ENCODE results near the gene DIAPH1. TPM values are rescaled to one million over a fixed set of nuclear protein-coding genes. Genes with fewer than 3 reads are reported as not detected.

Gene DIAPH1
- total RNA-seq, 4 donors from 2014 or later: 55.4 to 150 (median 91.4) TPM

GRCh38 chr5:141560151-141560550 lies 58.6 kb downstream of the DIAPH1 start:
- Histone ChIP-seq H3K4me3 (no peak overlapping the region), H3K27ac (peak overlapping the region; percentile 86 to 89 (median 88)), H3K9me3 (no peaks in the 10 kb centered on the region), H3K36me3 (no peaks in the 10 kb centered on the region), H3K4me1 (peaks cover 10 to 29% (median 16%) of the 10 kb centered on the region in 4 donors), H3K27me3 (no peaks in the 10 kb centered on the region)
- no peak for TF ChIP-seq POLR2A (IDR thresholded peaks at IDR 0.05)
- TF ChIP-seq, protein P1, sequence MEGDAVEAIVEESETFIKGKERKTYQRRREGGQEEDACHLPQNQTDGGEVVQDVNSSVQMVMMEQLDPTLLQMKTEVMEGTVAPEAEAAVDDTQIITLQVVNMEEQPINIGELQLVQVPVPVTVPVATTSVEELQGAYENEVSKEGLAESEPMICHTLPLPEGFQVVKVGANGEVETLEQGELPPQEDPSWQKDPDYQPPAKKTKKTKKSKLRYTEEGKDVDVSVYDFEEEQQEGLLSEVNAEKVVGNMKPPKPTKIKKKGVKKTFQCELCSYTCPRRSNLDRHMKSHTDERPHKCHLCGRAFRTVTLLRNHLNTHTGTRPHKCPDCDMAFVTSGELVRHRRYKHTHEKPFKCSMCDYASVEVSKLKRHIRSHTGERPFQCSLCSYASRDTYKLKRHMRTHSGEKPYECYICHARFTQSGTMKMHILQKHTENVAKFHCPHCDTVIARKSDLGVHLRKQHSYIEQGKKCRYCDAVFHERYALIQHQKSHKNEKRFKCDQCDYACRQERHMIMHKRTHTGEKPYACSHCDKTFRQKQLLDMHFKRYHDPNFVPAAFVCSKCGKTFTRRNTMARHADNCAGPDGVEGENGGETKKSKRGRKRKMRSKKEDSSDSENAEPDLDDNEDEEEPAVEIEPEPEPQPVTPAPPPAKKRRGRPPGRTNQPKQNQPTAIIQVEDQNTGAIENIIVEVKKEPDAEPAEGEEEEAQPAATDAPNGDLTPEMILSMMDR (IDR thresholded peaks at IDR 0.05): no peak
- TF ChIP-seq EP300 (IDR thresholded peaks at IDR 0.05; ENCODE audit: low read depth): no peak
- TF ChIP-seq POLR2AphosphoS5 (IDR thresholded peaks at IDR 0.05): no peak
- DNase-seq: no peak
- intact Hi-C loops (cut with DNase I; ENCODE audit: low total_unique reads) (loop anchor here (10.0 kb wide), 2 partner anchors 145 to 235 kb away; partner anchors contain the start of genes PCDHGA10, PCDHGB7 and TAF7), in situ Hi-C loops (cut with MboI; ENCODE audit: low pct_ligation_motif_present in 1 of 4, low pct_unique_long_range_greater_than_20kb in 1 of 4, low sequenced_read_pairs in 3 of 4) (loop anchor here (10.0 to 25.0 kb wide), 5 partner anchors 155 to 473 kb away; partner anchors contain the start of genes PCDHB12 (in 4 of the 4), PCDHB13 (in 4 of the 4), PCDHB14 (in 4 of the 4) and PCDHB2 (in 1 of the 4))

- Histone ChIP-seq H3K4me3 (no peak overlapping the region), H3K36me3 (no peaks in the 10 kb centered on the region), H3K9me3 (no peaks in the 10 kb centered on the region), H3K27ac (peak overlapping the region; percentile 86 to 89 (median 88)), H3K4me1 (peaks cover 10 to 28% (median 16%) of the 10 kb centered on the region in 4 donors), H3K27me3 (no peaks in the 10 kb centered on the region)
- DNase-seq: no peak
- in situ Hi-C loops (cut with MboI; ENCODE audit: low pct_ligation_motif_present in 1 of 4, low pct_unique_long_range_greater_than_20kb in 1 of 4, low sequenced_read_pairs in 3 of 4): loop anchor here (10.0 to 25.0 kb wide), 5 partner anchors 145 to 472 kb away; partner anchors contain the start of genes PCDHB12 (in 4 of the 4), PCDHB13 (in 4 of the 4), PCDHB14 (in 4 of the 4) and PCDHB2 (in 1 of the 4)
- TF ChIP-seq POLR2AphosphoS5 (IDR thresholded peaks at IDR 0.05) (no peak), EP300 (IDR thresholded peaks at IDR 0.05; ENCODE audit: low read depth) (no peak), POLR2A (IDR thresholded peaks at IDR 0.05) (no peak)
- TF ChIP-seq, protein P1 (IDR thresholded peaks at IDR 0.05): no peak
- intact Hi-C loops (cut with DNase I; ENCODE audit: low total_unique reads): no loop called here
Observed at GRCh38 chr5:141559461-141559860, 59.3 kb downstream of the DIAPH1 start.

DNA sequence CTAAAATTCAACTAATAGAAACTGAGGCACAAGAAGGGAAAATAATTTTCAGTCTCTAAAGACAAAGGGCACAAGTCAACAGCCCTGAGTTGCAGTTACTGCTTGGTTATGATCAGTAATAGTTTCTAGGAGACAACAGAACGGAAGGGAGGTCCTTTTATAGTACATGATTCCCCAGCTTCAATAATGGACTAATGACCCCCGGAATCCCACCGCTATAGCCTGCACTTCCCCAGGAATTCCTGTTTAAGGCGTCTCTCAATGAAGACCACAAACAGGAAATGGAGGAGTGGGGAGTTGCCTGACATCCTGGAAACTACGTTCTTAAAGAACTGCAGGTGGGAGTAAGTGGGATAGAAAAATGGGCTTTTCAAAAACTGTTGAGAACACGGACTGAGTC lies 60.6 kb downstream of the DIAPH1 start:
- Histone ChIP-seq H3K4me3 (no peak overlapping the region), H3K4me1 (peaks cover 10 to 26% (median 15%) of the 10 kb centered on the region in 4 donors), H3K9me3 (no peaks in the 10 kb centered on the region), H3K27me3 (no peaks in the 10 kb centered on the region), H3K36me3 (no peaks in the 10 kb centered on the region), H3K27ac (peak overlapping the region; percentile 86 to 89 (median 88))
- TF ChIP-seq POLR2AphosphoS5 (IDR thresholded peaks at IDR 0.05): no peak
- TF ChIP-seq, protein P1 (IDR thresholded peaks at IDR 0.05): peak in 2 of 5 experiments; percentile 7 to 14
- no peak for TF ChIP-seq POLR2A (IDR thresholded peaks at IDR 0.05)
- TF ChIP-seq EP300 (IDR thresholded peaks at IDR 0.05; ENCODE audit: low read depth): no peak
- in situ Hi-C loops (cut with MboI; ENCODE audit: low pct_ligation_motif_present in 1 of 4, low pct_unique_long_range_greater_than_20kb in 1 of 4, low sequenced_read_pairs in 3 of 4) (loop anchor here (10.0 to 25.0 kb wide), 5 partner anchors 143 to 471 kb away; partner anchors contain the start of genes PCDHB12 (in 4 of the 4), PCDHB13 (in 4 of the 4), PCDHB14 (in 4 of the 4) and PCDHB2 (in 1 of the 4)), intact Hi-C loops (cut with DNase I; ENCODE audit: low total_unique reads) (no loop called here)
- no peak for DNase-seq
- WGBS, 2 donors (ENCODE audit: low coverage in 1 of 2): 67 to 90% methylated on average over 2 to 6 of the region's 6 CpGs

GRCh38 chr5:141557681-141558136 lies 61.1 kb downstream of the DIAPH1 start:
- no peaks in the 10 kb centered on the region for H3K36me3 ChIP-seq
- intact Hi-C loops (cut with DNase I; ENCODE audit: low total_unique reads): no loop called here
- H3K9me3 ChIP-seq: no peaks in the 10 kb centered on the region
- H3K27me3 ChIP-seq: no peaks in the 10 kb centered on the region
- DNase-seq: peak; percentile 83
- in situ Hi-C loops (cut with MboI; ENCODE audit: low pct_ligation_motif_present in 1 of 4, low pct_unique_long_range_greater_than_20kb in 1 of 4, low sequenced_read_pairs in 3 of 4): loop anchor here (10.0 to 25.0 kb wide), 5 partner anchors 143 to 470 kb away; partner anchors contain the start of genes PCDHB12 (in 4 of the 4), PCDHB13 (in 4 of the 4), PCDHB14 (in 4 of the 4) and PCDHB2 (in 1 of the 4)
- peak overlapping the region; percentile 86 to 89 (median 88) for H3K27ac ChIP-seq
- peak overlapping the region in 1 of 4 donors; percentile 13 for H3K4me3 ChIP-seq
- TF ChIP-seq, protein P1 (IDR thresholded peaks at IDR 0.05): peak; percentile 75 to 90 (median 81)
- TF ChIP-seq POLR2A (IDR thresholded peaks at IDR 0.05) (no peak), POLR2AphosphoS5 (IDR thresholded peaks at IDR 0.05) (peak in 1 of 3 donors; percentile 13), EP300 (IDR thresholded peaks at IDR 0.05; ENCODE audit: low read depth) (no peak)
- 40 to 44% methylated on average over 1 to 11 of the region's 11 CpGs for WGBS, 2 donors (ENCODE audit: low coverage in 1 of 2)
- peaks cover 10 to 26% (median 15%) of the 10 kb centered on the region in 4 donors for H3K4me1 ChIP-seq

Measured in transverse colon (tissue), 4 donors.